ENCODE data around the gene LYZL6.

DNA sequence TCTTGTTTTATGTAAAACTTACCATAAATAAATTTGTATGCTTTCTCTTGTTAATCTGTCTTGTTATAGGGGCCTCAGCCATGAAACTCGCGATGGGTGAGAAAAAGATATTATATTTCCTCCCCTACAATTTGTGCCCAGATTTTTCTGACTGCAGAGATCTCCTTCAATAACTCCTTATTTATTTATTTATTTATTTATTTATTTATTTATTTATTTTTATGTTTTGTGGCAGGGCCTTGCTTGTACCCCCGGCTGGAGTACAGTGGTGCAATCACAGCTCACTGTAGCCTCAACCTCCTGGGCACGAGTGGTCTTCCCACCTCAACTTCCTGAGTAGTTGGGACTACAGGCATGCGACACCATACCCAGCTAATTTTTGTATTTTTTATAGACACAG is 40.1 kb downstream of the LYZL6 start:
- TF ChIP-seq, protein P1, sequence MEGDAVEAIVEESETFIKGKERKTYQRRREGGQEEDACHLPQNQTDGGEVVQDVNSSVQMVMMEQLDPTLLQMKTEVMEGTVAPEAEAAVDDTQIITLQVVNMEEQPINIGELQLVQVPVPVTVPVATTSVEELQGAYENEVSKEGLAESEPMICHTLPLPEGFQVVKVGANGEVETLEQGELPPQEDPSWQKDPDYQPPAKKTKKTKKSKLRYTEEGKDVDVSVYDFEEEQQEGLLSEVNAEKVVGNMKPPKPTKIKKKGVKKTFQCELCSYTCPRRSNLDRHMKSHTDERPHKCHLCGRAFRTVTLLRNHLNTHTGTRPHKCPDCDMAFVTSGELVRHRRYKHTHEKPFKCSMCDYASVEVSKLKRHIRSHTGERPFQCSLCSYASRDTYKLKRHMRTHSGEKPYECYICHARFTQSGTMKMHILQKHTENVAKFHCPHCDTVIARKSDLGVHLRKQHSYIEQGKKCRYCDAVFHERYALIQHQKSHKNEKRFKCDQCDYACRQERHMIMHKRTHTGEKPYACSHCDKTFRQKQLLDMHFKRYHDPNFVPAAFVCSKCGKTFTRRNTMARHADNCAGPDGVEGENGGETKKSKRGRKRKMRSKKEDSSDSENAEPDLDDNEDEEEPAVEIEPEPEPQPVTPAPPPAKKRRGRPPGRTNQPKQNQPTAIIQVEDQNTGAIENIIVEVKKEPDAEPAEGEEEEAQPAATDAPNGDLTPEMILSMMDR (IDR thresholded peaks at IDR 0.05) = no peak
- TF ChIP-seq POLR2A (IDR thresholded peaks at IDR 0.05) = no peak

Measured in sigmoid colon (tissue), 3 donors.